Endothelial cell of umbilical vein (primary cell): ENCODE results near the gene CMTR1. TPM values are rescaled to one million over a fixed set of nuclear protein-coding genes. Genes with fewer than 3 reads are reported as not detected.

Experiments
- BruUV-seq: library from RNA; stranded (reverse); fragments of 400-500 nt; replicated peaks from 2 replicates; lab custom pipeline; 2021; lab: Mats Ljungman, UMichigan
- CTCF ChIA-PET: fragments of 300-600, 350-600 bp; sonication (Branson Sonifier 250); formaldehyde crosslinking; loops from one replicate; lab custom pipeline; 2021; ENCODE audit warnings: antibody characterized with exemption, inconsistent platforms; lab: Charles Lee
- POLR2A ChIA-PET: fragments of 300-600, 350-600 bp; sonication (Branson Sonifier 250); formaldehyde crosslinking; loops from one replicate; lab custom pipeline; 2021; ENCODE audit warnings: antibody characterized with exemption, inconsistent platforms; lab: Charles Lee
- DNase-seq: peaks from one replicate; pipeline ENCODE4 v3.0.0-alpha.2; 2011; ENCODE audit warnings: low read depth, low spot score
- FAIRE-seq: peaks from 2 replicates; lab custom pipeline; 2011; peaks lifted over from hg19 to GRCh38; lab: Jason Lieb, UNC
- H2AFZ ChIP-seq: 2 replicates; pipeline ENCODE4 v1.6.0; 2012; ENCODE audit warnings: low read depth, low read length, control low read depth, inconsistent platforms
- H3K27ac ChIP-seq: 2 replicates; pipeline ENCODE4 v1.5.1; 2011; ENCODE audit warnings: low read depth, mild to moderate bottlenecking, control low read depth, low read length, moderate library complexity; ENCODE audit not compliant: insufficient read depth
- H3K27me3 ChIP-seq, 2 experiments: 2 replicates each; pipeline versions ENCODE4 v1.6.0 to v1.6.1; 2011; ENCODE audit warnings: low read length in 2 of 2, mixed read lengths in 1 of 2; ENCODE audit not compliant: control insufficient read depth in 2 of 2, insufficient read depth in 2 of 2
- H3K36me3 ChIP-seq, 2 experiments: 2 replicates in 1 of 2; 3 replicates in 1 of 2; pipeline ENCODE4 v1.5.1; 2011; ENCODE audit warnings: low read length in 2 of 2, mild to moderate bottlenecking in 1 of 2, moderate library complexity in 1 of 2; ENCODE audit not compliant: control insufficient read depth in 2 of 2, insufficient read depth in 2 of 2; ENCODE audit errors: extremely low read depth in 1 of 2
- H3K4me1 ChIP-seq: 3 replicates; pipeline ENCODE4 v1.5.1; 2011; ENCODE audit warnings: mild to moderate bottlenecking, low read length; ENCODE audit not compliant: control insufficient read depth, insufficient read depth; ENCODE audit errors: extremely low read depth
- H3K4me2 ChIP-seq: 2 replicates; pipeline ENCODE4 v1.6.1; 2011; ENCODE audit warnings: low read length, control low read depth, mixed read lengths; ENCODE audit not compliant: insufficient read depth
- H3K4me3 ChIP-seq, 3 experiments: fragments of 200-600 bp in 1 of 3; sonication (generic), shearing (Covaris generic) in 1 of 3; replicated peaks in 1 of 3; 2 replicates each; pipeline ENCODE4 v1.5.1; 2011 to 2016; ENCODE audit warnings: control low read depth in 3 of 3, low read length in 3 of 3, mild to moderate bottlenecking in 2 of 3, inconsistent platforms in 1 of 3, low read depth in 1 of 3, moderate library complexity in 1 of 3; ENCODE audit not compliant: insufficient read depth in 1 of 3
- H3K79me2 ChIP-seq: 2 replicates; pipeline ENCODE4 v1.6.0; 2012; ENCODE audit warnings: low read length, inconsistent platforms; ENCODE audit not compliant: control insufficient read depth, insufficient read depth
- H3K9ac ChIP-seq: replicated peaks from 2 replicates; pipeline ENCODE3; 2011; ENCODE audit warnings: low read length, control low read depth; ENCODE audit not compliant: insufficient read depth; ENCODE audit errors: extremely low read depth
- H3K9me1 ChIP-seq: replicated peaks from 3 replicates; pipeline ENCODE4 v1.6.0; 2011; ENCODE audit warnings: mild to moderate bottlenecking, low read length; ENCODE audit not compliant: control insufficient read depth, insufficient read depth; ENCODE audit errors: extremely low read depth
- H3K9me3 ChIP-seq: replicated peaks from 2 replicates; pipeline ENCODE4 v1.5.1; 2012; ENCODE audit warnings: low read length, inconsistent platforms; ENCODE audit not compliant: control insufficient read depth, insufficient read depth
- H4K20me1 ChIP-seq: replicated peaks from 2 replicates; pipeline ENCODE3; 2011; ENCODE audit warnings: mild to moderate bottlenecking, low read length; ENCODE audit not compliant: control insufficient read depth, insufficient read depth; ENCODE audit errors: extremely low read depth
- CTCF ChIP-seq, 2 donors: IDR thresholded peaks; 1 replicate in 1 of 2; 2 replicates in 1 of 2; pipeline ENCODE4 v1.5.1; 2011; ENCODE audit warnings: low read length in 2 of 2, mild to moderate bottlenecking in 2 of 2, moderate library complexity in 2 of 2, control low read depth in 1 of 2, inconsistent platforms in 1 of 2, low read depth in 1 of 2; ENCODE audit not compliant: insufficient read depth in 1 of 2; ENCODE audit errors: extremely low read depth in 1 of 2
- EZH2 ChIP-seq: IDR thresholded peaks from 2 replicates; pipeline ENCODE4 v1.6.1; 2012; ENCODE audit warnings: borderline replicate concordance, low read depth, mild to moderate bottlenecking, moderate library complexity, low read length, inconsistent platforms; ENCODE audit not compliant: severe bottlenecking
- FOS ChIP-seq: IDR thresholded peaks from 2 replicates; pipeline ENCODE4 v1.6.1; 2011; ENCODE audit warnings: mild to moderate bottlenecking, low read length, moderate library complexity, borderline replicate concordance; ENCODE audit not compliant: insufficient read depth
- GATA2 ChIP-seq: IDR thresholded peaks from 2 replicates; pipeline ENCODE4 v1.7.0; 2011; ENCODE audit warnings: low read depth, mild to moderate bottlenecking, moderate library complexity, mixed read lengths, low read length; ENCODE audit not compliant: insufficient read length, insufficient read depth
- JUN ChIP-seq: IDR thresholded peaks from 2 replicates; pipeline ENCODE4 v1.6.1; 2011; ENCODE audit warnings: borderline replicate concordance, low read depth; ENCODE audit not compliant: insufficient read length, insufficient read depth
- MAX ChIP-seq: IDR thresholded peaks from 2 replicates; pipeline ENCODE4 v1.6.1; 2011; ENCODE audit not compliant: insufficient read depth, insufficient read length
- MYC ChIP-seq: IDR thresholded peaks from one replicate; pipeline ENCODE4 v1.6.1; 2011; ENCODE audit warnings: mild to moderate bottlenecking, low read depth, low read length
- POLR2A ChIP-seq: IDR thresholded peaks from 2 replicates; pipeline ENCODE4 v1.6.1; 2012; ENCODE audit warnings: low read depth, mild to moderate bottlenecking, control low read depth, low read length
- POLR2AphosphoS5 ChIP-seq: IDR thresholded peaks from 2 replicates; pipeline ENCODE4 v1.6.1; 2012; ENCODE audit warnings: low read depth, mild to moderate bottlenecking, control low read depth, low read length, moderate library complexity; ENCODE audit not compliant: insufficient read depth
- dilution Hi-C: fragments of 300-500 bp; cut with MboI; formaldehyde crosslinking; loops from one replicate; pipeline ENCODE4 v1.15.0; 2019; ENCODE audit warnings: low sequenced_read_pairs; ENCODE audit not compliant: extremely low pct_ligation_motif_present
- intact Hi-C: fragments of 100-400 bp; cut with micrococcal nuclease; formaldehyde crosslinking; loops from one replicate; pipeline ENCODE4 v1.10.0; 2022
- polyA plus RNA-seq, 4 experiments: library from polyadenylated mRNA; depleted of rRNA in 3 of 4; stranded (reverse) in 3 of 4; unstranded in 1 of 4; fragments of >200 nt; gene quantifications; 2 replicates each; pipeline versions ENCODE4 v1.2.1 to v1.2.3, GENCODE V29; 2011 to 2012; ENCODE audit warnings: missing spikeins in 1 of 4
- total RNA-seq: library from RNA; stranded (reverse); gene quantifications from 2 replicates; pipeline ENCODE4 v1.2.3, GENCODE V29; 2021

CMTR1 gene
- total and polyA plus RNA-seq, 2 donors (not counting 3 experiments of a cell fraction or from before 2014, with no cell fraction given): 19.5 to 38.0 TPM

DNA sequence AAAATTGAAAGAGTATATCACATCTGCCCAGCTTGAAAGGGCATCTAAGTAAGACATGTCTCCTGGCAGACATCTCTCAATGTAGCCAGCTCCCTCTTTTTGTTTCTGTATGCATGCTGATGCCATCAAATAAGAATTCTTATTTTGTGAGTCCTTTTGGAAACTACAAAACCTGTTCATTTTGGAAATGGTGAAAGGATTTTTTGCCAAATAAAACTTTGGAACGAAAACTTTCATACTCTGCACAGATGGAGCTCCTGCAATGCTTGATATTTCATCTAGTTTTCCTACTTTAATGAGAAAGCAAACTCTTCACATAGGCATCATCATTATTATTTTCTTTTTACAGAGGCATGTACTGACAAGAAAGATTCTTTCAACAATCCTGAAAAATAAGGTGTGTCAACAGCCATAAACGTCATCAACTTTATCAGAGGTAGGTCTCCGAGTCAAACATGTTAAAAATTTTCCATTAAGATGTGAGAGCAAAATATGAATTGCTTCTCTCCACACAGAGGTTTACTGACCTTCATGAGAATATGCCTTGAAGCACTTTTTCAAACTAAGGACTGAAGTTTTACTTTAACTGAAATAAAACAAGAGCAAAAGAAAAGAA is 26.2 kb upstream of the CMTR1 start:
- Histone ChIP-seq H3K9me3 (no peaks in the 10 kb centered on the region), H3K4me2 (no peak overlapping the region), H3K27ac (no peak overlapping the region), H2AFZ (no peak overlapping the region), H3K27me3 (peaks cover 4 to 23% of the 10 kb centered on the region in 2 experiments), H3K9me1 (no peaks in the 10 kb centered on the region), H3K4me1 (no peaks in the 10 kb centered on the region), H3K4me3 (no peak overlapping the region), H4K20me1 (no peaks in the 10 kb centered on the region), H3K36me3 (no peaks in the 10 kb centered on the region), H3K79me2 (no peaks in the 10 kb centered on the region), H3K9ac (no peak overlapping the region)
- intact Hi-C loops (no loop called here), dilution Hi-C loops (no loop called here)
- BruUV-seq: no TSS peak
- DNase-seq (no peak), FAIRE-seq (no peak)
- ChIA-PET POLR2A (no interaction called here), CTCF (interaction anchor here (1.2 kb wide), 1 partner anchor 13 kb away, joined by 3 read pairs; no protein-coding TSS in a partner anchor)
- TF ChIP-seq POLR2A: no peak
- no peak for TF ChIP-seq GATA2
- no peak for TF ChIP-seq JUN
- no peak for TF ChIP-seq POLR2AphosphoS5
- TF ChIP-seq FOS: no peak
- no peak for TF ChIP-seq CTCF (IDR thresholded peaks at IDR 0.05; ENCODE audit: extremely low read depth in 1 of 2, insufficient read depth in 1 of 2, low read depth in 1 of 2, low read length in 2 of 2)
- no peak for TF ChIP-seq EZH2
- no peak for TF ChIP-seq MYC
- no peak for TF ChIP-seq MAX
